HL-60 (cell line): ENCODE data around the gene LRIT1.

Experiments
- DNase-seq, 2 experiments: peaks; one replicate each; pipeline ENCODE4 v3.0.0-alpha.2; 2010 to 2020; ENCODE audit warnings: low read depth in 1 of 2, low spot score in 1 of 2
- H3K27ac ChIP-seq: fragments of 250-450 bp; sonication (Bioruptor Pico); replicated peaks from 2 replicates; pipeline ENCODE4 v1.5.1; 2020; ENCODE audit warnings: mild to moderate bottlenecking, moderate library complexity
- H3K27me3 ChIP-seq: fragments of 250-450 bp; sonication (Bioruptor Pico); 2 replicates; pipeline ENCODE4 v1.5.1; 2021; ENCODE audit warnings: mild to moderate bottlenecking, moderate library complexity; ENCODE audit not compliant: insufficient read depth, poor library complexity, severe bottlenecking
- H3K4me3 ChIP-seq: replicated peaks from 2 replicates; pipeline ENCODE4 v1.5.1; 2011; ENCODE audit warnings: mild to moderate bottlenecking, control low read depth, low read length; ENCODE audit not compliant: insufficient read depth
- GABPA ChIP-seq: IDR thresholded peaks from 2 replicates; pipeline ENCODE4 v1.6.1; 2012; ENCODE audit warnings: low read depth
- POLR2AphosphoS5 ChIP-seq: IDR thresholded peaks from 2 replicates; pipeline ENCODE4 v1.6.1; 2012; ENCODE audit warnings: low read depth
- SPI1 ChIP-seq: IDR thresholded peaks from 2 replicates; pipeline ENCODE4 v1.6.1; 2012; ENCODE audit warnings: low read depth, mild to moderate bottlenecking, borderline replicate concordance
- TF ChIP-seq, protein P1 (sequence below): IDR thresholded peaks from one replicate; pipeline ENCODE4 v1.5.1; 2011; ENCODE audit warnings: low read length, control low read depth, inconsistent platforms; ENCODE audit not compliant: insufficient read depth
- TF ChIP-seq, protein P2 (sequence below): IDR thresholded peaks from 2 replicates; pipeline ENCODE4 v1.6.1; 2012; ENCODE audit warnings: low read depth; ENCODE audit not compliant: insufficient replicate concordance

LRIT1 gene

DNA sequence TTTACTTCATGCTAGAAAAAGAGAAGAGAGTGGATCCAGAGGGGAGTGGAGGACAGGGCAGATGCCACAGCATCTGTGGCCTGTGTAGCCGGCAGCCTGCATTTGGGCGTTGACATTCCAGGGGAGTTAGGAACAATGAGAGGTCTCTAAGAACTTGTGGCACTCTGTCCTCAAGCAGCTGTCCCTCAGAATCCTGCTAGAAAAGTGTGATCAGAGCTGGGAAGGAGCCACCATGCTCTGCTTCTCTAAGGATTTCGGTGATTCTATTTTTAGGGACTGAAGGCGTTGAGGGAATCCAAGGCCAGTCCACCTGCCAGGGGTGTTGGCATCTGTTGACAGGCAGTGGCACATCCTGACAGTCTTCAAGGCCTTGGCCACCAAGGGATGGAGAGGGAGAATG, 23.6 kb downstream of the LRIT1 start:
- DNase-seq: no peak
- Histone ChIP-seq H3K27me3 (no peaks in the 10 kb centered on the region), H3K27ac (no peak overlapping the region), H3K4me3 (no peak overlapping the region)
- TF ChIP-seq GABPA (no peak), POLR2AphosphoS5 (no peak), SPI1 (no peak)
- TF ChIP-seq, protein P1, sequence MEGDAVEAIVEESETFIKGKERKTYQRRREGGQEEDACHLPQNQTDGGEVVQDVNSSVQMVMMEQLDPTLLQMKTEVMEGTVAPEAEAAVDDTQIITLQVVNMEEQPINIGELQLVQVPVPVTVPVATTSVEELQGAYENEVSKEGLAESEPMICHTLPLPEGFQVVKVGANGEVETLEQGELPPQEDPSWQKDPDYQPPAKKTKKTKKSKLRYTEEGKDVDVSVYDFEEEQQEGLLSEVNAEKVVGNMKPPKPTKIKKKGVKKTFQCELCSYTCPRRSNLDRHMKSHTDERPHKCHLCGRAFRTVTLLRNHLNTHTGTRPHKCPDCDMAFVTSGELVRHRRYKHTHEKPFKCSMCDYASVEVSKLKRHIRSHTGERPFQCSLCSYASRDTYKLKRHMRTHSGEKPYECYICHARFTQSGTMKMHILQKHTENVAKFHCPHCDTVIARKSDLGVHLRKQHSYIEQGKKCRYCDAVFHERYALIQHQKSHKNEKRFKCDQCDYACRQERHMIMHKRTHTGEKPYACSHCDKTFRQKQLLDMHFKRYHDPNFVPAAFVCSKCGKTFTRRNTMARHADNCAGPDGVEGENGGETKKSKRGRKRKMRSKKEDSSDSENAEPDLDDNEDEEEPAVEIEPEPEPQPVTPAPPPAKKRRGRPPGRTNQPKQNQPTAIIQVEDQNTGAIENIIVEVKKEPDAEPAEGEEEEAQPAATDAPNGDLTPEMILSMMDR: no peak
- TF ChIP-seq, protein P2, sequence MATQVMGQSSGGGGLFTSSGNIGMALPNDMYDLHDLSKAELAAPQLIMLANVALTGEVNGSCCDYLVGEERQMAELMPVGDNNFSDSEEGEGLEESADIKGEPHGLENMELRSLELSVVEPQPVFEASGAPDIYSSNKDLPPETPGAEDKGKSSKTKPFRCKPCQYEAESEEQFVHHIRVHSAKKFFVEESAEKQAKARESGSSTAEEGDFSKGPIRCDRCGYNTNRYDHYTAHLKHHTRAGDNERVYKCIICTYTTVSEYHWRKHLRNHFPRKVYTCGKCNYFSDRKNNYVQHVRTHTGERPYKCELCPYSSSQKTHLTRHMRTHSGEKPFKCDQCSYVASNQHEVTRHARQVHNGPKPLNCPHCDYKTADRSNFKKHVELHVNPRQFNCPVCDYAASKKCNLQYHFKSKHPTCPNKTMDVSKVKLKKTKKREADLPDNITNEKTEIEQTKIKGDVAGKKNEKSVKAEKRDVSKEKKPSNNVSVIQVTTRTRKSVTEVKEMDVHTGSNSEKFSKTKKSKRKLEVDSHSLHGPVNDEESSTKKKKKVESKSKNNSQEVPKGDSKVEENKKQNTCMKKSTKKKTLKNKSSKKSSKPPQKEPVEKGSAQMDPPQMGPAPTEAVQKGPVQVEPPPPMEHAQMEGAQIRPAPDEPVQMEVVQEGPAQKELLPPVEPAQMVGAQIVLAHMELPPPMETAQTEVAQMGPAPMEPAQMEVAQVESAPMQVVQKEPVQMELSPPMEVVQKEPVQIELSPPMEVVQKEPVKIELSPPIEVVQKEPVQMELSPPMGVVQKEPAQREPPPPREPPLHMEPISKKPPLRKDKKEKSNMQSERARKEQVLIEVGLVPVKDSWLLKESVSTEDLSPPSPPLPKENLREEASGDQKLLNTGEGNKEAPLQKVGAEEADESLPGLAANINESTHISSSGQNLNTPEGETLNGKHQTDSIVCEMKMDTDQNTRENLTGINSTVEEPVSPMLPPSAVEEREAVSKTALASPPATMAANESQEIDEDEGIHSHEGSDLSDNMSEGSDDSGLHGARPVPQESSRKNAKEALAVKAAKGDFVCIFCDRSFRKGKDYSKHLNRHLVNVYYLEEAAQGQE: no peak

DNA sequence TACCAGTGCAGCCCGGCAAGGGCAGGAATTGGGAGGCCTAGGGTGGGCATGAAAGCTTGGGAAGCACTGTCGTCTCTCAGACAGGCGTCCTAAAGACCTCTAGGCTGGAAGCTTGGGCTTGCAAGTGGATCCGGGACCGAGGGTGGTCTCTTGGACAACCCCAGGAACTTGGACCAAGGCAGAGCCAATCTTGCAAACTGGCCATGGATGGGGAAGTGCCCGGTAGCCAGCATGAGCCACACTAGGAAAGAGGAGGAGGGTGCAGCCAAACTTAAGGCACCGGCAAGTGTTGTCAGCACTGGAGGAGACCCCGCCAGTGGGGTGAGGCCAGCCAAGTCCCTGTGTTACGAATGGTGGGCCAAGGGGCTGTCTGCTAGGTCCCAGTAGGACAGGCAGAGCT, 24.5 kb downstream of the LRIT1 start:
- H3K4me3 ChIP-seq: no peak overlapping the region
- no peak for DNase-seq
- no peak overlapping the region for H3K27ac ChIP-seq
- TF ChIP-seq POLR2AphosphoS5: no peak
- TF ChIP-seq, protein P1: no peak
- no peaks in the 10 kb centered on the region for H3K27me3 ChIP-seq

DNA sequence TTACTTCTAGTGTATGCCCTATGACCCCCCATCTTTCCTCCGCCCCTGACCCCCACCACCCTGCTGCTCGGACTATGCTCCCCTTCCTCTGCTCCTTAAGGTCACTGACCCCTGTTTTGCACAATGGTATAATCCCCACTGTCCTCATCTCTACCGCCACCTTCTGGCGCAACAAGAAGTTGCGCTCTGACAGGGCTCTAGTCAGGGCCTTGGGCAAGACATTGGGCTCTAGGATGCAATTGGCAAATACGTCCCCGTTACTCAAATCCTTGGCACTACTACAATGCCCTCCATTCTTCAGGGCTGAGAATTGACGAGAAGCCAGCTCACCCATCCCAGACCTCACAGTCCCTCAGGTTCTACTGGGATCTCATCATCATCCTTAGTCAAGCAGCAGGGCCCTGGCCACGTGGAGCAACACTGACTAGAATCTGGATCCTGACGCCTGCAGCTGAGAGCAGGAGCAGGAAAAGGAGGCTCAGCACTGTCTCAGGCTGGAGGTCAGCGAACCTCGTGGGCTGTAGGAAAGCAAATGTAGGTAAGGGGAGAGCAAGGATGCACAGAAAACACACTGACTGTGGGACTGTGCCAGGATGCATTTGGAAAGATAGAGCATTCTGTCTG, 26.6 kb downstream of the LRIT1 start:
- Histone ChIP-seq H3K27ac (no peak overlapping the region), H3K27me3 (peaks cover under 1% of the 10 kb centered on the region), H3K4me3 (no peak overlapping the region)
- DNase-seq: peak; percentile 17 to 25
- TF ChIP-seq, protein P1: peak; percentile 55
- TF ChIP-seq POLR2AphosphoS5 (no peak), SPI1 (no peak)
- TF ChIP-seq, protein P2: no peak

DNA sequence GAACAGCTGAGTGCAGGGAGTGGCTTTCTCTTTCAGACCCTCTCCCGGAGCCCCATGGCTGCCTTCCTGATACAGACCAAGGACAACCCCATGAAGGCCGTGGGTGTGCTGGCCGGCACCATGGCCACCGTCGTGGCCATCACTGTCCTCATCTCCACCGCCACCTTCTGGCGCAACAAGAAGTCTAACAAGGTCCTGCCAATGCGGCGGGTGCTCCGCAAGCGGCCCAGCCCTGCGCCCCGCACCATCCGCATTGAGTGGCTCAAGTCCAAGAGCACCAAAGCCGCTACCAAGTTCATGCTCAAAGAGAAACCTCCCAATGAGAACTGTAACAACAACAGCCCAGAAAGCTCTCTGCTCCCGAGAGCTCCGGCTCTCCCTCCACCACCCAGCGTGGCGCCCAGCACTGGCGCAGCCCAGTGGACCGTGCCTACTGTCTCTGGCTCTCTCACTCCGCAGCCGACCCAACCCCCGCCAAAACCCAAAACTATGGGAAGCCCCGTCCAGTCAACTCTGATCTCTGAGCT, 27.2 kb downstream of the LRIT1 start:
- TF ChIP-seq, protein P2: no peak
- TF ChIP-seq, protein P1: no peak
- Histone ChIP-seq H3K4me3 (no peak overlapping the region), H3K27me3 (peaks cover 2% of the 10 kb centered on the region), H3K27ac (no peak overlapping the region)
- DNase-seq: no peak
